COLO829 (cell line): ENCODE measurements around the gene VASN.
A peak's percentile ranks its signal among the peaks of the same experiment; 100 is the strongest.
"Not testable (repeated sequence)": the region's sequence is repeated elsewhere in the genome, so short reads cannot be mapped to it uniquely, and the experiment has no call there.

ENCODE experiments used
- DNase-seq: peaks from one replicate; pipeline ENCODE4 v3.0.0; 2012; ENCODE audit warnings: low spot score

The VASN gene

DNA sequence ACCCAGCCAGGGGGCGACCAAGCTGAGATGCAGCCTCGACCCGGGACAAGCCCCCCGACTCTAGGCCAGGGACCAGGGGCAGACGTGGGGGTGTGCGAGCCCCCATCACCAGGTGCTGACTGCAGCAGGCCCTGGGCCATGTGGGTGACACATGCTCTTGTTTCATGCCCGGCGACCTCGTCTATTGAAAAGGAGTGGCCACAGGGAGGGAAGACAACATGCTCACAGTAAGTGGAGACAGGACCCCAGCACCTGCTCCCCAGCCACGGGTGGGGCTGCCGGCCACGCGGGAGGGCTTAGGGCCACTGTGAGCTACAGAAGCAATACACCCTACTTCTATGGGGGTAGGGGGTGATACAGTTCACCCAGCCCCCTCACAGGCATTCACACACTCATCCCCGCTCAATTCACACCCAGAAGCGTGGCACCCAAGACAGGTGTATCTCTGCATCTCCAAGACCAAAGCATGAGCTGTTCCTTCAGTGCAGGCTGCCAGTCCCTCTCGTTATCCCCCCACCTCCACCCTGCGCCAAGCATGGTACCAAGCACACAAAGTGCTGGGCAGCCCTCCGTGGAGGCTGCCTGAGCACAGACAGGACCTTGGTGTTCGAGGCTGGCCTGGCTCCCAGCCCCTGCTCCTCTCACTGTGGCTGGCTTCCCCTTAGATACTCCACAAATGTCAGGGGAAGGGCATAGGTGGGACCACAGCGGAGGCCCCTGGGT is 13.6 kb downstream of the VASN start:
- DNase-seq, result no peak

DNA sequence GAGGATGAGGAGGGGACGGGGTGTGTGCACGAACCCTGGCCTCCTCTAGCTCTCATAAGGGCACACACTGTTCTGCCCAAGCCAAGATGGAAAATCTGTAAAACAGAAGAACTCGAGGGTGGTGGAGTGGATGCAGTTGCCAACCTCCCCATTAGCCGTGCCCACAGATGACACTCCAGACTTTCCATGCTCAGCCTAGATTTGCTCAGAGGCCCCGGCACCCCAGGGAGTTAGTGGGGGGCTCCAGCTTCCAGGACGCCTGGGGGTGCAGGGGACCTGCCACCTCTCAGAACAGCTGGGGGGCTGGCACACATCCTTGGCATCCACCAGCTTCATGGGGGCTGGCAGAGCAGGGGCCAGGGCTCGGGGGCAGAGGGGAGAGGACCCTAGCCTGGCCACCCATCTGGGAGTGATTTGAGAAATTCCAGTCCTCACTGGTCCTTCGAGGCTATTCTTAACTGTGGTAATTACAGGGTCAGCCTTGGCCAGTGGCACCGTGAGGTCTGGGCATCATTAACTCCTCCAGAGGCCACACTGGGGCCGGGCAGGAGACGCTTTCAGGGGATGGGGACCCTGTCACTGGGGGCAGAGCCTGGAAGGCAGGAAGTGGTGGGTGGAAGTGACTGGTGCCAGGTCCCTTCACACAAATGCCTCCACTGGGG is 14.3 kb downstream of the VASN start:
- no peak for DNase-seq

DNA sequence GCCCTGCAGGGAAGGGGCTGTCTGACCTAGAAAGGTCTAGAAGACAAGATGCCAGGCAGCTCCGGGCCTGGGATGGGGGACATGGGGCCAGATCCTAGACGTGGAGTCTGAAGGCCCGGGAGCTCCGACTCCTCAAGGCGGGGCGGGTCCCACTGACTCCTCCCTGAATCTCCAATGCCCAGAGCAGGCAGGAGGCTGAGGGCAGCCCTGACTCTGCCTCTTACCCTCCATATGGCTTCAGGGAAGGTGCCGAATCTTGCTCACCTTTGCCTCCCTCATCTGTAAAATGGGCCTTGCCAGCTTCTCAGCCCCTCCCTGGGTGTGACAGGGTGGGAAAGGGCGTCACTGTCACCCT is 14.8 kb downstream of the VASN start:
- no peak for DNase-seq

DNA sequence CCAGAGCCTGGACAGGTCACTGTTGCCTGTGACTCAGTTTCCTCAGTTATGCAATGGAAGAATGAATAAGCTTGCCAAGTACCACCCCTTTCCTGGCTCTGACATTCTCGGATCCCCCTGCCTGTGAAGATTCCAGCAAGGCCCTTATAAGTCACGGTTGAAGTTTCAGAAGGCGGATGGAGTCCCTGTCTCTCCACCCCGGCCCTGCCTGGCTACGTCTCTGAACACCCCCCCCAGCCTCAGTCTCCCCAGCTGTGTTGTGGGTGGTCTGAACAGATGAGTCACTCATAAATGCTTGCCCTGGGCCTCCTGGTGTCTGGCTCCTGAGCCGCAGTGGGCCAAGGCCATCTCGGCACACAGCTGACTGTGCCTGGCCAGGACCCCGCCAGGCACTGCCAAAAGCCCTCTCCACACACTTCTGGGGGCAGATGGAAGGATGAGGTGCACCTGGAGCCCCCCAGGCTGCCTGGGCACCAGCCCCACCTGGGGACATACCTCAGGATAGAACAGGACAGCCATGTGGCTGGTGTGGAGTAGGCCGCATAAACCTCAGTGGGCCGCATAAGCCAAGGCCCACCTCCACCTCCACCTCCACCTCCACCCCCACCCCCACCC is 15.4 kb downstream of the VASN start:
- no peak for DNase-seq

DNA sequence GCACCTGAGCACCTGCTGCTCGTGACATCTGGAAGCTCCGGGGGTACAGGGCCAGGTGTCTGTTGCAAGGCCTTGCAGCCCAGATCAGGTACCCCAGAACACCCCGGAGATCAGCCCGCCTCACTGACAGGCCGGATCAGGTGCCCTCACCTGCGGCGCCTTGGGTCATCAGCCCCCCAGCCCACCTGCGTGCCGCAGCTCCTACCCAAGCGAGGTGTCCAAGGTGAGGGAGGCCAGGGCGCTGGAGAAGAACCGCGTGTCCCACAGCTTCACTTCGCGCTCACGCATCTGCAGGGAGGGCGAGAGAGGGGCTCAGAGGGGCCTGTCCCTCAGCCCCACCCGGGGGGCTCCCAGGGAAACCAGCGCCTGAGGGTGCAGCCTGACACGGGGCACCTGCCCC is 16.1 kb downstream of the VASN start:
- DNase-seq, result no peak

DNA sequence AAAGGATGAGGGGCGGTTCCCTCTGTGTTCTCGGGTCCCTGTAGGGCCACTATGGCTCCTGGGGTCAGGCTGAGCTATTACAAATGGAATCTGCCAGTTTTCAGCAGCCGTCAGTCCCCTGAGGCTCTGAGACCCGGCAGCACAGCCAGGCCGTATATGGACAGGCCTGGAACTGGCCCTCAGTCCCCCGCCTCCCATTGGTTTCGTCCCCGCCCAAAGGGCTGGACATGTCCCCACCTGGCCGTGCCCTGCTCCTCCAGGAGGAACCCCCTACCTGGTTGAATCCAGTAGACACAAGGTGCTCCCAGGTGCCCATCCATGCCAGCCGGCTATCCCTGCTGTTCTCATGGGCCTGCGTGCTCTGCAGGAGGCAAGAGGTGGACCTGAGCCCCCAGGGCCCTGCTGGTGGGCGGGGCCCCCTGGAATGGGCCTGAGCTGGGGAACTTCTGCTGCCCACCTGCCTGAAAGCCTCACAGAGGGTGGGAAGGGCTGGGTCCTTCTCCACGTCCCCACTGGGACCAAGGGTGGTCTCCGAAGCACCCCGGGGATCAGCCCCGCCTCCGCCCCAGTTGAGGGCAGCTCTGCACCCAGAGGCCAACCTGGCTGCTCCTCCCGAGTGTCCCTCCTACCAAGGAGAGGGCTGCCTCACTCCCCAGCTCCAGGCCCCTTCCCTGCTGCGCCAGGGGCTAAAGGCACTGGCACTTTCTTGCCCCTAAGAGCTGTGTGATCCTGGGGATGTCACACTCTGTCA is 16.8 kb downstream of the VASN start:
- DNase-seq, result no peak

DNA sequence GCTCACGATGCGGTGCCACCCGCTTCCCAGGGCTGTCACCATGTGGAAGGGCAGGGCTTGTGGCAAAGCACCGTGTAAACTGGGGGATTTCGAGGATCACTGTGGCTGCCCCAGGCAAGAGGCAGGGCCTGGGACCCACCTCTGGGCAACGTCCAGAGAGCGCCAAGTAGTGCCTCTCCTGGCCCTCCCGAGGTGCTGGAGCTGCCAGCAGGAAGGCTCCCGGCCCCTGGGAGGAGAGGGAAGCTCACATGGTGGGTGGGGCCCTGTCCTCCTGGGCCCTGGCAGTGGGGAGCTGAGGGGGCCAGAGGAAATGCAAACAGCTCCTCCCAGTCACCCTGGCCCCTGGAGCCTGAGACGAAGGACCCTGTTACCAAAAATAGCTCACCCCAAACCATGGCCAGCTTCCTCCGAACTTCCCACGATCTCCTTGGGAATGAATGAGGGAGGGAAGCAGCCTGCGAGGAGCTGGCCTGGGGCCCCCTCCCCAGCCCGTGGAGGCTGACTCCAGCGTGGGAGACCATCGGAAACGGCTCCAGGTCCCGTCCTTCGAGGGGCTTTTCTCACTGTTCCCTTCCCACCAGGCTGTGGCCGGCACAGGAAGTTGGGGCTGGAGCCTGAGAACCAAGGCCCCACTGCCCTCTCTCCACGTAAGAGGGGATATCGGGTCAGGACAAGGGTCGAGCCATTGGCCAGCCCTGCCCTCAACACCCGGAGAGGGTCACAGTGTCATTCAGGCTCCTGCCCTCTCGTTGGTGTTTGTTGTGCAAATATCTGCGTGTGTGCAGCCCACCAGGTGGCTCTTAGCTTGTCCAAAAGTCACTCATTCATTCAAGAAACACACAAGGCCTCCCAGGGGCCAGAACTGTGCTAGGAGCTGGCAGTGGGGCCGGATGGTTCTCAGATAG is 17.7 kb downstream of the VASN start:
- no peak for DNase-seq

DNA sequence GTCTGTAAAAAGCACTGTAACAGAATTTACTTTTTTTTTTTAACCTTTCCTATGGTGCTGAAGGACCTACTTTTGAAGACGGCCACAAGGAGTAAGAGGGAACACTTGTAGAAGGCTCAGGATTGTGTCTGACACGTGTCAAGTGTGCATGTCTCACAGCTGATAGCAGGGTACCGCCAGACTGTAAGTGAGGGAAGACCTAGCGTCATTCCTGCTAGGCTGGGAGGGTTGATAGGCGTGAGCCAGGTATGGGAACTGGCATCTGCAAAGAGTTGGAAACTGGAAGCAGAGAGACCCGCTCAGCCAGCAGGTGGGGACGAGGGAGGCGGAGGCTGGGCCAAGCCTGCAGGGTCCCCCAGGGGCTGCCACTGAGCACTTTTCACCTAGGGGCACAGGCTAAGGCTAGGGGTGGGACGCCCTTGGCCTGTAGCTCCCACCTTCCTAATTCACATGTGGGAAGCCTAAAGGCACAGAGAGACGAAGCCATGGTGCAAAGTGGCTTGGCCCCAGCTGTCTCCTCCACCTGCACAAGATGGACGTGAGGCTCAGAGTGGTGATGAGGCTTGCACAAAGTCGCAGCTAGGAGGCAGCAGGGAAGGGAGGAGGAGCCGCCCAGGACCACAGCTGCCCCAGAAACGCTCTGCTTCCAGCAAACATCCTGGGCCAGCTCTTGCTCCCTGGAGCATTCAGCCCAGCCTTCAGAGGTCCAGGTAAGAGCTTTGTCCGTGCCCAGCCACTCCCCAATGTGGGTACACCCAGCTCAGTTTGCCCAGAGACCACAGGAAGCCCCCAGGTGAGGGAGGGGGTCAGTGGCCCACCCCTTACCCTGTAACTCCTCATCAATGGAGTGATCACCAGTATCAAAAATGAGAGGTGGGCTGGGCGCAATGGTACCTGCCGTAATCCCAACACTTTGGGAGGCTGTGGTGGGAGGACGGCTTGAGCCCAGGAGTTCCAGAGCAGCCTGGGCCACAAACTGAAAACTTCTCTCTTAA is 18.9 kb downstream of the VASN start:
- DNase-seq, result no peak

DNA sequence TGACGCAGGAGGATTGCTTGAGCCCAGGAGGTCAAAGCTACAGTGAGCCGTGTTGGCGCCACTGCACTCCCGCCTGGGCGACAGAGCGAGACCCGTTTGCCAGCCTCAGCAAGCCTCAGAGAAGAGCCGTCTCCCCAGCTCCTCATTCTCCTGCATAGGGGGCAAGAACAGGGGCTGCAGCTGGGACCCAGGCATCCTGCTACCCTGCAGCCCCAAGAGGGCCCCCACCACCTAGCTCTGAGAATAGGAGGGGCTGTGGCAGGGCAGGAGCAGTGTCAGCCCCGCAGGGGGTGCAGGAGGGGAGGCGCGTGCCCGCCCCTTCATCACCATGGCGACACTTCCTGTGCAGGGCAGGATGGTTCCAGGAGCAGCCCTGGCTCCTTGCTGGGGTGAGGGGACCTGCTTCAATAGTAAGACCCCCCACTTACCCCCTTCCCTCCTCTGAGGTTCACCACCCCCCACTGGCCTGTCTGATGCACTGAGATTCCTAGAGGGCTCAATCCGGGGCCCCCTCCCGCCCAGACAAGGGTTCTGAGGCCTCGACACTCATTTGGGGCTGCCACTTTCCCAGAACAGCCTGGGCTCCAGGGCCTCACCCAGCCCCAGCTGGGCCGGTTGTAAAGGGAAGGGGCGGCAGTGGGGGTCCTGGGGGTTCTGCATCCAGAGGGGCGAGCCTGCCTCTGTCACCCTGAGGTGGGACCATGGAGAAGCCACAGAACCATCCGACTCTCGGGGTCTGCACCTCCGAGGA is 20.2 kb downstream of the VASN start:
- DNase-seq, result no peak

DNA sequence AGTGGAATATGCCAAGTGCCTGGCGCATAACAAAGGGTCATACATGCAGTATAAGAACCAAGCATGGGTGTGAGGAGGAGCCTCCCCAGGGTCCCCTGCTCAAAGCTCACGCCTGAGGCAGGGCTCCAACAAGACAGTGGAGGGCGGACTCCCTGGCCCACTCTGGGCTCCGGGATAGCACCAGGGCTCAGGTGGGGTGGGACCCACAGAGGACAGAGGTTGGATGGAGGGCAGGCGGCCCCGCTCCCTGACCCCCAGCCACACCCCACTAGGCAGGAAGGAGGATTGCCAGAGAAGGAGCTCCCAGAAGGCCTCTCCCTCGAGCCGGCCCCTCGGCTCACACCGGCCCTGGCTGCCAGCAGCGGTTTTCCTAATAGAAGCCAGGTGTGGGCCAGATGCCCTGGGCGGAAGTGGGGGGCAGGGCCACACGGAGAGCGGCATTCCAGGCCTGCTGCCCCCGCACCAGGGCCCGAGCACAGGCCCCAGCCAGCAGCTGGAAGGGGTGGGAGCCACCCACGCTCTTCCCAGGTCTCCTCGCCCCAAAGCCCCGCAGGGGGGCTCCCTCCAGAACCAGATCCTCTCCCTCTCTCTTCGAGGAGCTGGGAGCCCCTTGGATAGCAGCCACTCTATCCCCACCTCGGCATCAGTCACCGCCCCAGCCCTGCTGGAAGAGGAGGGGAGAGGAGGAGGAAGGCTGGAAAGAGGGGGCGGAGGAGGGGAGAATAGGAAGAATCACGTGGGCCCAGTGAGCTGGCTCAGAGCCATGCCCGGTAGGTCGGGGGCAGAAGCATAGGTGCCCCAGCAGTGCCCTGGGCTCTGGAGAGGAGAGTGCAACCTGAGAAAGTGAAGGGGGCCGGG is 21.0 kb downstream of the VASN start:
- DNase-seq, result no peak

DNA sequence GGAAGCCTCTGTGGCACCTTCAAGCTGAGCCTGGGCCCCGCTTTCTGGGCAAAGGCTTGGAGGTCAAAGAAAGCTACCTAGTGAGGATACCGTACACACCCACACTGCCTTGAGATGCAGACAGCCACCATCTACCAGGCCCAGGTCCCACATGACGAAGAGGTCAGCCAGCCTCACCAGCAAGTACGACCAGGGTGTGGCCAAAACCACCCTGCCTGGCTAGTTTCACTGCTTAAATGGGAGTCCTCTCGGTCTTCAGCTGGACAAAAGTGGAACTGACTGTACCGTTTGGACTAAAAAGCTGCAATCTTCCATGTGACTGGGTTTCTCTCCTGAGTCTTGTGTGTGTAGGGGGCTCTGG is 21.6 kb downstream of the VASN start:
- DNase-seq, result no peak

DNA sequence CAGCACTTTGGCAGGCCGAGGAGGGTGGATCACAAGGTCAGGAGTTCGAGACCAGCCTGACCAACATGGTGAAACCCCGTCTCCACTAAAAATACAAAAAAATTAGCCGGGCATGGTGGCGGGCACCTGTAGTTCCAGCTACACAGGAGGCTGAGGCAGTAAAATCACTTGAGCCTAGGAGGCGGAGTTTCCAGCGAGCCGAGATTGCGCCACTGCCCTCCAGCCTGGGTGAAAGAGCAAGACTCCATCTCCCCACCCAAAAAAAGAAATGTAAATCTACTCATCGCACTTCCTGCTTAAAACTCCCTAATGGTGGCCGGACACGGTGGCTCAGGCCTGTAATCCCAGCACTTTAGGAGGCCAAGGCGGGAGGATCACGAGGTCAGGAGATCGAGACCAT is 22.2 kb downstream of the VASN start:
- DNase-seq, result not testable (repeated sequence)

DNA sequence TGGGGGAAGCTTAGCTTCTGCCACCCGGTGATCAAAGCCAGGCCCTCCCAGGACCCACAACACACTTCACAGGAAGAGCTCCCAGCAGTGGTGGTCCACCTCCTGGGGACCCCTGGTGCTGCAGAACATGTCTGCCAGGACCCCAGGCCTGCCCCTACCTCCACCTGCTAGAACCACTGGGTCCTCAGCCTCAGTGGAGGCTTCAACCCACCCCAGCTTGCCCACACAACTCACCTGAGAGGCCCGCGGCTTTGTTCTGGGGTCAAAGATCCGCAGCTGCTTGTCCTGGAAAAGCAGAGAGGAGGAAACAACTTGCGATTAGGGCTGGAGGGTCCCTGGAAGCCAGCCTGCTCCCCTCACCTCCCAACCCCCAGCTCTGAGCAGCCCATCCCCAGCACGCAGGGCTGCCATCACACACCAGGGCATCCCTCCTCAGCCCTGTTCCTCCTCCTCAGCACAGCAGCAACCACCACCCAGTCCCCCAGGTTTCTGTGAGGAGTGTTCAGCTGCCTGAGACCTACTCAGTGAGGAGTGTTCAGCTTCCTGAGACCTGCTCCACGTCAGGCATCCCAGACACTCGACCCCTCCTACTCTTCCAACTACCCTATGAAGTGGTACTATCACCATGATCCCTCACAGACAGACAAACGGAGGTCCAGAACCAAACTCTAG is 23.5 kb downstream of the VASN start:
- no peak for DNase-seq

DNA sequence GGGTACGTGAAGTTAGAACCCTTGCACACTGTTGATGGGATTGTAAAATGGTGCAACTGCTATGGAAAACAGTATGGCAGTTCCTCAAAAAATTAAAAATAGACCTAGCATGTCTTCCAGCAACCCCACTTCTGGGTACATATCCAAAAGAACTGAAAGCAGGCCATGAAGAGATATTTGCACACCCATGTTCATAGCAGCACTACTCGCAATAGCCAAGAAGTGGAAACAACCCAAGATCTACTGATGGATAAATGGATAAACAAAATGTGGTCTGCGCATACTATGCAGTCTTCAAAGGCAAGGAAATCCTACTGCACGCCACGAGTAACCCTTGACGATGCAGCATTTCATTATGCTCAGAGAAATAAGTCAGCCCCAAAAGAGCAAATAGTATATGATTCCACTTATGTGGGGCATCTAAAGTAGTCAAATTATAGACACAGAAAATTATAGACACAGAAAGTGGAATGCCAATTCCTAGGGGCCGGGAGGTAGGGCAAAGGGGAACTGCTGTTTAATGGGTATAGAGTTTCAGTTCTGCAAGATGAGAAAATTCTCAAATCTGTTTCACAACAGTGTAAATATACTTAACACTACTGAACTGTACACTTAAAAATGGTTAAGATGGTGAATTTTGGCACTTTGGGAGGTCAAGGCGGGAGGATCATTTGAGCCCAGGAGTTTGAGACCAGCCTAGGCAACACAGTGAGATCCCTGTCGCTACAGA is 27.5 kb downstream of the VASN start:
- DNase-seq, result no peak

DNA sequence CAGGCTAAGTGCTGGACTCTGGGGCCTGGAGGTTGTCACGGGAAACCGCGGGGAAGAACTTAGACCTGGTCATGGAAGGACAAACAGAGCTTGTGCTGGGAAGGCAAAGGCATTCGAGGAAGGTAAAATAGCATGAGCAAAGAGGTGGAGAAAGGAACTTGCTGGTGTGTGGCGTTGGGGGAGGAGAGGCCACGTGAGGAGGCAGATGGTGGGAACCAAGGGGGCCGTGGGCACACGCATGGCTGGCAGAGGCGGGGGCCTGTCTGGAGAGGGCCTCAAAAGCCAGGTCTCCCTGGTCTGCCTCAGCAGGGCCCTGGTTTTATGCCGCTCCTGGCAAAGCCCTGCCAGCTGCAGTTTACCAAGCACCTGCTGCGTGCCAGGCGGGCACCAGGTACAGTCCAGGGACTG is 29.4 kb downstream of the VASN start:
- DNase-seq, result no peak

DNA sequence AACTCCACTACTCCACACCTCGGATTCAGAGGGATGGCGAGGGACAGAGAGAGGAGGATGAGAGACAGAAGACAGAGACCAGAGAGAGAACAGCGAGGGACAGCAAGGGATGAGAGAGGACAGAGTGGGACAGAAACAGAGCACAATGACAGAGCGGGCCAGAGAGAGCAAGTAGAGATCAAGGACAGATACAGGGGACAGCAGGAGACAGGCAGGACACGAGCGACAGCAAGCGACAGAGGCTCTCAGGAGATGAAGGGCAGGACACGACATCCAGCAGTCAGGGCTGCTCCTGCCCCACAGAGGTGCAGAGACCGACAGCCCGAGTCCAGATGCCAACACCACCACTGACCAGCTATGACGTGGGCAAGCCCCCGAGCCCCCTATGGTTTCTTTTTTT is 29.9 kb downstream of the VASN start:
- no peak for DNase-seq

DNA sequence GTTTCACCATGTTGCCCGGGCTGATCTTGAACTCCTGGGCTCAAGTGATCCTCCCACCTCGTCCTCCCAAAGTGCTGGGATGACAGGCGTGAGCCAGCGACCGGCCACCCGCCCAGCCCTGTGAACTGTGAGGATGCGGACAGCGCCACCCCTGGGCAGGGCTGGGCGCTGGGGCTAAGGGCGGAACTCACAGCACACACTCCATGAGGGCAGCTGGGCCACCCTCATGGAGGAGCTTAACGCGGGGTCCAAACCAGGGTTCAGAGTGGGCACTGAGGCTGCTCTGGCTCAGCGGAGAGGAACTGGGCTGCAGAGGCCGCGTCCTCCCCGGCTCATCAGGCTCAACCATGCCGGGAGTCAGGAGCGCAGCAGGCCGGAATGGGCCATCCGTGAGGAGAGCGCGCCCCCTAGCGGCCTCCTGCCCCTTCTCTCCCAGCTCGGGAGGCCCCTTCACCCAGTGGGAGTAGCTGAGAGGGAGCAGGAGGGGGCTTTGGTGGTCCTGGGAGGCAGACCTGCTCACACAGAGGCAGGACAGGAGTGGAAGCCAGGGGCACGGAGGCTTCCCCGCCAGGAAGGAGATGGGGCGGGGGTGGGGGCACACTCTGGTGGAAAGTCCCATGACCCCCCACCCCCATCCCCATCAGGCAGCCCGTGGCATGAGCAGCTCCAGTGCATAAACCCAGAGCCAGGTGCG is 30.9 kb downstream of the VASN start:
- peak; percentile 78 for DNase-seq
